Mesangial cell (primary cell): ENCODE data around the gene DUXA. TPM values are rescaled to one million over a fixed set of nuclear protein-coding genes. Genes with fewer than 3 reads are reported as not detected.

Experiments
- total RNA-seq: library from RNA; depleted of rRNA; stranded (reverse); fragments of >200 nt; gene quantifications from 2 replicates; pipeline ENCODE4 v1.2.3, GENCODE V29; 2015

DUXA gene
- not detected in 2 replicates for total RNA-seq

DNA sequence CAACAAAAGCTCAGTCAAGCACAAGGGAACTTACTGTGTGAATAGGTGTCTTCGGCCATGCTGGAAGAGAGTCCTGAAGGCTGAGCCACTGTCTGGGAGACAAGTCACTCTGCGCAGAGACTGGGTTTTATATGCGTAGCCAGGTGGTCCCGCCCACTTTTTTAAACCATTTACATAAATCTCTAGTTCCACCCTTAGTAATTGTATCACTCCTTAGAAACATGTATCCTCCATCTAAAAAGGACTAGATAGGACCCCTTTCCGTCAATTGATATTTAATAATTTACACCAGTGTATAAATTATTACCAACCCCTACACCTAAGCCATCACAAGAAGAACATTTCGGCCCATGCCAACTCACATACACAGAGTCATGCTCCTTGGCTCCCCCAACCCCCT, at the start of gene DUXA:
DUXA (minus strand) TSS at position 101 of the 400 bp plus-strand sequence; CDS start at position 59, 42 bp downstream.

DNA sequence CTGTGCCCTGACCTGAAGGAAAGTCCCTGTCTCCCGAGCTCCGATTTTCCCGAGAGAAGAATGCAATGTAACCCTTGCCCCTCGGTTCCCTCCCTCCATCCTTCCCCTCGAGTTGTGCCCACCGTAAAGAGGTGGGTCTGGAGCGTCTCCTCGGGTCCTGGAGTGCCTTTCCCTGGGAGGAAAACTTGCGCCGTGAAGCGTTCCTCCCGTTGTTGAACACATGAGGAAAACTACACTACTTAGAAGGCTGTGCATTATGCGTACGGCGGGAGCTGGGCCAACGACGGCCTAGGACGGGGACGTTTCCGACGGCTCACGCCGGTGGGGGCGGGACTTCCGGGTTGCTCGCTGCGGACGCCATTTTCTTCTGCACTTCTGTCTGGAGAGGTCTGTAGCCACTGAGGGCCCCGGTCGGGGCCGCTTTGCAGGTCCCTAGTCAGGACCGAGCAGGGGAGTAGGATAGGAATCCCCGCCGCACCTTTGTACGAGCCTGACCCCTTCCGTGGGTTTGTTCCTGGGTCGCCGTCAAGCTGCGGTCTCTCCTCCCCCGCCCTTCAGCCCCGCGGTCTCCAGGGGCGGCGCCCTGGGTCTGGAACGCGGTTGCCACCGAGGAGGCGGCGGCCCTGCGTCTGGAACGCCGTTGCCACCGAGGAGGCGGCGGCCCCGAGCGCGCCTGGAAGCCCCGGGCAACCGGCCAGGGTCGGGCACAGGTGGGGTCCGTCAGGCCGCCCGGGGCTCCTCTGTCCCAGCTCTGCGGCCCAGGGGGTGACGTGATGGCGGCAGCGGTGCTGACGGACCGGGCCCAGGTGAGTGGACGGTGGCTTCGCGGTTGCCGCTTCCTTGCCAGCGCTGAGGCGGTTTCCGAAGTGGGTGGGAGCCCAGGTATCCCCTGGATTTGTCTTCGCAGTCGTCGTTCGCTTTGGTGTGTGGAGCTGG, 24.1 kb upstream of the DUXA start, which contains the start of gene ZNF264:
ZNF264 (plus strand) TSS at position 360 of the 936 bp plus-strand sequence; CDS start at position 774, 414 bp downstream.

Other genes with a start within 250 kb of the DUXA start
- gene USP29, start 47.5 kb downstream of the DUXA start, total RNA-seq: not detected in 2 replicates
- gene ZIM3, start 22.3 kb downstream of the DUXA start, total RNA-seq: not detected in 2 replicates
- 14.3 and 21.6 TPM in 2 replicates for gene ZNF264, start 24.0 kb upstream of the DUXA start, total RNA-seq
- 1.6 TPM in 1 of 2 replicates, not detected in the other for gene AURKC, start 63.5 kb upstream of the DUXA start, total RNA-seq
- gene ZNF805, start 73.1 kb upstream of the DUXA start, total RNA-seq: 6.2 and 14.1 TPM in 2 replicates
- 31.4 and 54.5 TPM in 2 replicates for gene ZNF460, start 113.0 kb upstream of the DUXA start, total RNA-seq
- 3.3 and 6.3 TPM in 2 replicates for gene ZNF543, start 153.0 kb upstream of the DUXA start, total RNA-seq
- 3.6 and 5.5 TPM in 2 replicates for gene ZNF304, start 183.8 kb upstream of the DUXA start, total RNA-seq
- gene TRAPPC2B, start 196.1 kb upstream of the DUXA start, total RNA-seq: 12.2 and 15.1 TPM in 2 replicates
- gene ZNF547, start 196.1 kb upstream of the DUXA start, total RNA-seq: 0.65 and 0.89 TPM in 2 replicates
- gene ZNF548, start 222.4 kb upstream of the DUXA start, total RNA-seq: 6.2 and 9.1 TPM in 2 replicates
- gene ZNF17, start 243.7 kb upstream of the DUXA start, total RNA-seq: 4.1 TPM in 2 replicates